ENCODE results near the gene PRPF39. TPM values are rescaled to one million over a fixed set of nuclear protein-coding genes. Genes with fewer than 3 reads are reported as not detected.
A peak's percentile ranks its signal among the peaks of the same experiment; 100 is the strongest.
"Not testable (repeated sequence)": the region's sequence is repeated elsewhere in the genome, so short reads cannot be mapped to it uniquely, and the experiment has no call there.

PRPF39 gene
- polyA plus RNA-seq, 12 donors, result 38.6 to 167 (median 68.8) TPM

DNA sequence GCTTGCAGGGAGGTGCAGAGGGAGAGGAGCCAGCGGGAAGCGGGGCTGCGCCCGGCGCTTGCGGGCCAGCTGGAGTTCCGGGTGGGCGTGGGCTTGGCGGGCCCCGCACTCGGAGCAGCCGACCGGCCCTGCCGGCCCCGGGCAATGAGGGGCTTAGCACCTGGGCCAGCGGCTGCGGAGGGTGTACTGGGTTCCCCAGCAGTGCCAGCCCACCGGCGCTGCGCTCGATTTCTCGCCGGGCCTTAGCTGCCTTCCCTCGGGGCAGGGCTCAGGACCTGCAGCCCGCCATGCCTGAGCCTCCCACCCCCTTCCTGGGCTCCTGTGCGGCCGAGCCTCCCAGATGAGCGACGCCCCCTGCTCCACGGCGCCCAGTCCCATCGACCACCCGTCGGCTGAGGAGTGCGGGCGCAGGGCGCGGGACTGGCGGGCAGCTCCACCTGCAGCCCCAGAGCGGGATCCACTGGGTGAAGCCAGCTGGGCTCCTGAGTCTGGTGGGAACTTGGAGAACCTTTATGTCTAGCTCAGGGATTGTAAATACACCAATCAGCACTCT lies 3.4 kb upstream of the PRPF39 start:
- not testable (repeated sequence) for DNase-seq

DNA sequence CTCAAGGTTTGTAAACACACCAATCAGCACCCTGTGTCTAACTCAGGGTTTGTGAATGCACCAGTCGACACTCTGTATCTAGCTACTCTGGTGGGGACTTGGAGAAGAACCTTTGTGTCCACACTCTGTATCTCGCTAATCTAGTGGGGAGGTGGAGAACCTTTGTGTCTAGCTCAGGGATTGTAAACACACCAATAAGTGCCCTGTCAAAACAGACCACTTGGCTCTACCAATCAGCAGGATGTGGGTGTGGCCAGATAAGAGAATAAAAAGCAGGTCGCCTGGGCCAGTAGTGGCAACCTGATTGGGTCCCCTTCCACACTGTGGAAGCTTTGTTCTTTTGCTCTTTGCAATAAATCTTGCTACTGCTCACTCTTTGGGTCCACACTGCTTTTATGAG lies 2.8 kb upstream of the PRPF39 start:
- DNase-seq, result not testable (repeated sequence)

DNA sequence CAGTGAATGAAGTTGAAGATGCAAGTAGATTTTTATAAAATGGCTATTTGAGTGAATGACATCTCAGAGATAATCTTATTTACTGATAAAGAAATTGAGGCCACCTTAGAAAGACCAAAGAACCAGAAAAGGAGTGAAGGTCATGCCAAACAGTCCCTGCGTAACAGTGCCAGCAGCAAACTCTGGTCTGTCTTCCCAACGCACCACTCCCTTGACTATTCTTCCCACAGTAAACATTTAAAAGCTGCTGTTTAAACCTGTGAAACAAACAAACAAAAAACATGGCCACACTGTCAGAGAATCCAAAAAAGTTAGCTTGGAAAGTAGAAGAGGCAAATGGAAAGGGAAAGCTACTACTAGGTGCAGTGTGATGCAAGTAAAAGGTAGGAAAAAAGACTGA lies 1.5 kb upstream of the PRPF39 start:
- no peak for DNase-seq

DNA sequence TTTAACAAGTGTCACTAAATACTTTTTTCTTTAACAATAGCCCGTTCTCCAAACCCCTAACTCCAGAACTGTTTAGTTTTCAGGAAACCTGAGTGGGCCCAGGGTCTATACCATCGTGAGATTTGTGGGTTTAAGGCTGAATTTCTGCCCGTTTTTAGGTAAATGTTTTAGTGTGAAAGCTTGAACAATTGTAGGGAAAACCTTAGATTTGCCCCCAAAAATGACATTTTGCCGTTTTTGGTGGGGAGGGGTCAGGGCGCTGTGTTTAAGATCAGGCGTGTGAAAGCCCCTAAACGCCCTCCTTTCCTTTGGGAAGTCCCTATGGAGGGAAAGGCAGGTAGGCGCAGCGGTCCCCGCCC lies 320 bp upstream of the PRPF39 start:
- DNase-seq, result no peak

DNA sequence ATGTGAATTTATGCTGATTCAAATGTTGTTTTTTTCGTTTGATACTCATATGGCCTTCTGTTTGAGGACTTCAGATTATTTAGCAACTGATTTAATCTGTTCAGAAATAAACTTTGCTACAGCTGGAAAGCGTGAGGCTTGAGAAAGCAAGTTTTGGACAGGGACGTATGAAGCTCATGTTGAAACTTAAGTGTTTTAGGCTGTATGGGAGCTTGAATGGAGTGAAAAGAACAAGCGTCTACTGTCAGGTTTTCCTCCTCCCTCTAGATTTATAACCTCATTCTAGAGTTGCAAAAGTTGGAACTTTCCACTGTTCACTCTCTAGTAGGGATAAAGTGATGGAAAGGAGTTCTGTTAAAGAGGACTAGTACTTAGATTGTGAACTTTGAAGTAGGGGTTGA lies 1.0 kb downstream of the PRPF39 start:
- peak; percentile 4 for DNase-seq

DNA sequence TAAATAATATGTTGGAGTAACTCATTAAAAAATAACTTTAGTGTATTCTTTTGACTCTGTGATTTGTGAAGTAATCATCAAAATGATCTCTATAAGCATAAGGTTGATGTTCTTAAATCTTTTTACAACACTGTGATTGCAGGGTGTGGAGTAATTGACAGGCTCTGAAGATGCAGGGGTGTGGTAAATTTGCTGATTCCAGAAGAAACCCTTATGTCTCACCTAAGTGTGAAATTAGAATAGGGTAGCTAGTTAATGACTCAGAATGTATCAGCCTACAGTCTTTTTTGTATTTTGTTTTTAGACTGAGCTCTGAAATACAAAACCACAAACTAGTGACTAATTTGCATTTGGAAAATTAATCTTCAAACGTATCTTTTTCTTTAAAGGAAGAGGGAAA lies 5.9 kb downstream of the PRPF39 start:
- DNase-seq, result no peak

DNA sequence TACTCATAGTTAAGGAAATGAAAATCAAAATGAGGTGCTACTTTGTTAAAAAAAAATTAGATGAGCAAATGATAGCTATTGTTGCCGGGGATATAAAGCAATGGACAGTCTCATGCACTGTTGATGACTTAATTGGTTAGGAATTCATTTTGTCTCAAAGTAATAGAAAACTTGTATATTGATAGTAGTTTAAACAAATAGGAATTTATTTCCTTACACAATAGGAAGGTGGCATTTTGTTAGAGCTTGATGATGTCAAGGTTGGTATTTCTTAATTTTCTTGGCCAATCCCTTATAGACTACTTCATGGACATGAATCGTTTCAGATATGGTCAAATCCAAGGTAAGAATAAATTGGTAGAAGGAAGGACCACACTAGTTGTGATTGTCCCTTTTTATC lies 7.8 kb downstream of the PRPF39 start:
- no peak for DNase-seq

DNA sequence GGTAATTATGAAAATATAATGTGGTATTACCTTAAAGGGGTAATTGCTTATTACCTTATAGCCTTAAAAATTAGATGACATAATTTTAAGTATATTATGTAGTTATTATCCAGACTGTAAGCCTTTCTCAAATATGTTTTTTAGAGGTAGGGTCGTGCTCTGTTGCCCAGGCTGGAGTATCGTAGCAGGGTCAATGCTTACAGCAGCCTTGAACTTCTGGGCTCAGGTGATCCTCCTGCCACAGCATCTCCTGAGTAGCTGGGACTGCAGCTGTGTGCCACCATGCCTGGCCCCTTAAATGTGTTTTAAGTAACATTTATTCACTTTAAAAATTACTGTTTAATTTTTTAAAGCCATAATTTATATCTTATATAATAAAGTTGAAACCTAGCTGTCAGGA lies 10.4 kb downstream of the PRPF39 start:
- no peak for DNase-seq

DNA sequence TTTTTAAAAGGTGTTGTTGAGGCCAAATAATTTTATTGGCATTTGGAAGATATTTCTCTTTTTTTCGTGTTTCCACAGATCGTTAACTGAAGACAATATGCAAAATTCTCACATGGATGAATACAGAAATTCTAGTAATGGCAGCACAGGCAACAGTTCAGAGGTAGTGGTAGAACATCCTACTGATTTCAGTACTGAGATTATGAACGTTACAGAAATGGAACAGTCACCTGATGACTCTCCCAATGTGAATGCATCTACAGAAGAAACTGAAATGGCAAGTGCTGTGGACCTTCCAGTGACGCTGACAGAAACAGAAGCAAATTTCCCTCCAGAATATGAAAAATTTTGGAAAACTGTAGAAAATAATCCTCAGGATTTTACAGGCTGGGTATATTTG lies 11.2 kb downstream of the PRPF39 start:
- no peak for DNase-seq

DNA sequence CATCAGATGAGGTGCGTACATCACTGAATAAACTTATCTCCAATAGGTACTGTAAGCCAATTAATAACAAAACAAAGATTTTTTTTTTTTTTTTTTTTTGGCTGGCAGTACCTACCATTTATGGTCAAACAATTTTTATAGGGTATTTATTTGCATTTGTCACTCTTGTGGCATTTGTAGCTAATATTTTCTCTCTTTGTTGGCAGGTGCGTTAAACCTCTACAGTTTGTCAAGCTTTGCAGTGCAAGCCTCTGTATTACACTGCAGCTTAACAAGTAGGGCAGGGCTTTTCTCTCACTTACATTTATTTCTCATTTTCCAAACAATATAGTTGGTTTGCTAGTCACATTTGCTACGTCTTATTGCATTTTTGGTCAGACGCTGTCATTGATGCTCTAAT lies 12.3 kb downstream of the PRPF39 start:
- no peak for DNase-seq

DNA sequence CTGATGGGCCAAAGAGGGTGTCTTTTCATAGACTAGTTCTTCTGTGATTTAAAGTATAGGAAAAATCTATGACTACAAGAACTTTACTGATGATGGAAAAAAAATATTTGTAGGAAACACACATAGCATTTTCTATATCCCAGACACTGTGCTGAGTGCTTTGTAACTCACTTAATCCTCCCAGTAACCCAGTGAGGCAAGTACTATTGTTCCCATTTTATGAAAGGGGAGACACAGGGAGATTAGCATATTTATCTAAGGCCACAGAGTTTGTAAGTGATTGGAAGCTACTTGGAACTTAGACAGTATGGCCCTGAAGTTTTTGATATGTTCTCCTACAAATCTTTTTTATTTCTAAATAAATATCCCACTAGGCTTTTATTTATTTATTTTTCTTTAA lies 19.9 kb downstream of the PRPF39 start:
- DNase-seq, result no peak

DNA sequence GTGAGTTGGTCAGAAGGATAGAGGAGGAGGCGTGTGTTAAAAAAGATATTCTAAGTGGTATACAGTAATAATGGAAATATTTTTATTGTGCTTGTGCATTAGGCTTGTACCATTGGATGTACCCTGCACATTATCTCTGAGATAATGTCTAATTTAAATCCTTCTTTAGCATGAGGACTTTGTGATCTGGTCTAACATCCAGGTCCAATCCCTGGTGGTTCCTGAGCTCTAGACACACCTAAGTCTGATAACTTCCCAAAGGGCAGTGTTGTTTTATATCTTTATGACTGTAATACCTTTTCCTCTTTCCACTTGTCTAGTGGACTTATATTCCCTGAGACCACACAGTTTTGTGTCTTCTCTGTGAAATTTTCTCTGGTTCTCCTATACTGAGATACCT lies 20.6 kb downstream of the PRPF39 start:
- DNase-seq, result no peak

DNA sequence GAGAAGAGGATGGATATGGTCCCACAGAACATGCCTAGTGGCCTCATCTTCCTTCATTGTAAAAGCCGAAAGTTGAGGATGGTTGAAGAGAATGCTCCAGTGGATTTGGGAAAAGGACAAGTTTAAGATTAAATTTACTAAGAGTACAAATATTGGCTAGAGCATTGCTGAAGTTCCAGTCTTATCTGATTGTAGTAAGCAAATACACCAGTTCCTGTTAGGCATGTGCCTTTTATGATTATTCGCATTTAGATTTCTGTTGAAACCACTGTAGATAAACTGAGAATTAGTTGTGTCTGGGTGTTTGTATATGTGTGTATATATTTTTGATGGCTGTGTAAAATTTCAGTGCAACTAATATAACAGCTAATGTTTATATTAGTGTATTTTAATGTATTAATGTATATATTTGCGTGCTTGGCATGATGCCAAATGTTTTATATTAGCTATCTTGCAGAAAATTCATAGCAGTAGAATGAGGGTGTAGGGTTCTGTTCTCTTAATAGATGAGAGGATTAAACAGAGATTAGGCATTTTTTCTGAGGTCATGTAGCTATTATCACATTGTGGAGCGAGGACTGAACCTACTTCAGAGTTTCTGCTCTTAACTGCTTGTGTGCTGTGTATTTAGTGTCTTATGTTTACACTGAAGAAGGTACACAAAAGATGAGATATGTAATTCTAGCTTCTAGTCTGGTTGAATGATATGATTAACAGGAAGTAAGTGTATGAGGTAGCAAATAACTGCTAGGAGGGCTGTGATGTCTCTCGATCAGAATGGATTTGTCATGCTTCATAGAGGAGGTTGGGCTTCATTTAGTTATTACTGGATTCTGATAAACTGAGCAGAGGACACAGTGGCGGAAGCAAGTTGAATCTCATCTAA lies 29.2 kb downstream of the PRPF39 start:
- DNase-seq, result no peak

DNA sequence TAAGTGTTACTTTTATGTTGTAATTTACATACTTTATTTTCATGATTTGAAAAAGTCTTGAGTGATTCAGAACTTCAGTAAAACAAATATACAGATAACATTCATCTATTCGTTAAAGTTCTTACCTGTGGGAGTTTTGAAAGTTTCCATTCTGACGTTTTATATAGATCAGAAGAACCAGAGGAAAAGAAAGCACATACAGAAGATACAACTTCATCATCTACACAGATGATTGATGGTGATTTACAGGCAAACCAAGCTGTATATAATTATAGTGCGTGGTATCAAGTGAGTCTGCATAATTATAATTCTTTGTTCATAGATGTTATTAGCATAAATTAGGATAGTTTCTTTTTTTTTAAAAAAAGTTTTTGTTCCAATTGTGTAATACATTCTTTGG lies 30.4 kb downstream of the PRPF39 start:
- DNase-seq, result no peak

DNA sequence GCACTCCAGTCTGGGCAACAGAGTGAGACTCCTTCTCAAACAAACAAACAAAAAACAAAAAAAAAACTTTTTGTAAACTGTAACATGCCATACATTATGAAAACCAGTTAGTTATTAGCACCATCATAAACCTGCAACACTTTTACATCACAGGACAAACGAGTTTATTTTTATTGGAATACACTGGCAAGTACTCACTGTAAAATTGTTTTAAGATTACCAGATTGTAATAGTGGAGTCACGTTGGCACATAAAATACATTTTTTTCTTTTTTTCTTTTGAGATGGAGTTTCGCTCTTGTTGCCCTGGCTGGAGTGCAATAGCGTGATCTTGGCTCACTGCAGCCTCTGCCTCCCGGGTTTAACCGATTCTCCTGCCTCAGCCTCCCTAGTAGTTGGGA lies 34.7 kb downstream of the PRPF39 start:
- no peak for DNase-seq

DNA sequence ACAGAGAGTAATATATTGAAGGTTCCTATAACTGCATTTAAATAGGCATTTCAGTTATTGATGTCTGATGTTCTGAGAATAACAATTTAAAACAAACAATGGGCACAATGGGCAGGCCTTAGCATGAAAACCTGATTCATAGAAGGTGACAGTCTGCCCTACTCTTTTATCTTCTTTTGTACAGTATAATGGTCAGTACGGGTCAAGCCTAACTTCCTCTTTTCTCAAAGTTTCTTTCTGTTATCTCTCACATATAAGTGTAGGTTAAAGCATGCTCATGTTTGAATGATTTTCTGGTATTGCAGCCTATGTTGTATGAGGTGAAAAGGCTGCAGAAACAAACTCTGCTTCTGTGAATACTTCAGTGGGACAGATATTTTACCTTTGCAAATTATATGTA lies 36.2 kb downstream of the PRPF39 start:
- no peak for DNase-seq

DNA sequence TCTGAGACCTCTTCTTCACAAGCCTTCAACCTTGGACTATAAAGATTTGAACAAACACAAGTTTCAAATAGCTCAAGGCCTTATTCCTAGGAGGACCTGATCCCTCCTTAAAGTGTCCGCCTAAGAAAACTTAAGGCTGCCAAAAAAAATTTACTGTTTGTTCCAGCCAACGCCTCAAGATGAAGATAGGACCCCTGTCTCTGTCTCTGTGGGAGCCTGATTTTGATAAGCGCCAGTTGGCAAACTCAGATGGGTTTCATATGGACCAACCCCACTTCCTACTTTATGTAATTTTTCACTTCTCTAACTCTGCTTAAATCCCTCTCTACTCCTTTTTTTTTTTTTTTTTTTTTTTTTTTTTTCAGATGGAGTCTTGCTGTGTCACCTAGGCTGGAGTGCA lies 39.4 kb downstream of the PRPF39 start:
- DNase-seq, result no peak

DNA sequence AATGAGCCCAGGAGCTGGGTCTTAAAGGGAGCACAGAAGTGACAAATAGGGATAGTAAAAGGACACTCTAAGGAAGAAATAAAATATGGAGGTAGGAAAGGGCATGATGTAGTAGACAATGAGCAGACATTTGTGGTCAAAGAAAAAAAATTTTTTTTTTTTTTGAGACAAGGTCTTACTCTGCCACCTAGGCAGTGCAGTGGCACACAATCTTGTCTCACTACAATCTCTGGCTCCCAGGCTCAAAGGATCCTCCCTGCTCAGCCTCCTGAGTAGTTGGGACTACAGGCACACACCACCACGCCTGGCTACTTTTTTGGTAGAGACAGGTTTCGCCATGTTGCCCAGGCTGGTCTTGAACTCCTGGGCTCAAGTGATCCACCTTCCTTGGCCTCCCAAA lies 41.8 kb downstream of the PRPF39 start:
- DNase-seq, result no peak

DNA sequence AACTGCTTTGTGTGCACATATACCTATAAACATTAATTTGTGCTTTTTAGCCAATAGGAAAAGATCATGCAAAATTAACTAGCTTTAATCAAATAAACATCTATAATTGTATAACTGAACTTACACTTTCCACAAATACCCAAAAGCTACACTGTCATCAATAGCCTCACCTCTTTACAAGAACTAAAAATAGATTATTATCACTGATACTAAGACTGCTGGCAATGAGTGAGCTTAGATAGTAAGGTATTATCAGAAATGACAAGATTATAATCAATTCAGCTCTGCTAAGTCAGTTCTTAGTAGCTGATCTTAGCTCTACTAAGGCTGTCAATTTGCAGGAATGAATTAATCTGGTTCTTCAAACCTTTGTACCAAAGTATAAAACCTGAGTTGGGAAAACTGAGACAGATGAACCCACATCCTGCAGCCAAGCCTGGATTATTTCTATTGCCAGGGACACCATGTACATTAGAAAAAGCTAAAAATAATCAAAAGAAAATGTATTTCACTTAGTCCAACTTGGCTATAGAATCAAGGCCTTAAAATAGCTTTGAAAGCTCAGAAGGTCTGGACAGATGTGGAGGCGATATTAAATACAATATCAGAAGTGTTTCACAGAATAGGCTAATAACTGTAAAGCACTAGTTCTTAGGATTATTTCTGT lies 45.2 kb downstream of the PRPF39 start:
- DNase-seq, result no peak

DNA sequence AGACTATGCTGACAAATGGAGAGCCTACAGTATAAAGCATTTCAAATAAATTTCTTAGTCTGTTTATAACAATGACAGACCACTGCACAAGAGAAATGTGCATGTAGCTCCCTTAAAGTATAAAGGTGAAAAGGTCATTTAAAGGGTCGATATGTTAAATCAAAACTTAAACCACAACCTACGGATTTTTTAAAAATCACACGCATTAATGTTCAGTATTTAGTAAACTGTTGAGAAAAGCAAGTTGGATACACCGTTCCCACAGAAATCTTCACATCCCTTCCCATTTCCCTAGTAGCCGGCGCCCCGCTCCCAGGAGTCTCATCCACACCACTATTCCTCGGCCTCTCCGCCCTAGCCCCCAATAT lies 49.8 kb downstream of the PRPF39 start:
- DNase-seq, result no peak

DNA sequence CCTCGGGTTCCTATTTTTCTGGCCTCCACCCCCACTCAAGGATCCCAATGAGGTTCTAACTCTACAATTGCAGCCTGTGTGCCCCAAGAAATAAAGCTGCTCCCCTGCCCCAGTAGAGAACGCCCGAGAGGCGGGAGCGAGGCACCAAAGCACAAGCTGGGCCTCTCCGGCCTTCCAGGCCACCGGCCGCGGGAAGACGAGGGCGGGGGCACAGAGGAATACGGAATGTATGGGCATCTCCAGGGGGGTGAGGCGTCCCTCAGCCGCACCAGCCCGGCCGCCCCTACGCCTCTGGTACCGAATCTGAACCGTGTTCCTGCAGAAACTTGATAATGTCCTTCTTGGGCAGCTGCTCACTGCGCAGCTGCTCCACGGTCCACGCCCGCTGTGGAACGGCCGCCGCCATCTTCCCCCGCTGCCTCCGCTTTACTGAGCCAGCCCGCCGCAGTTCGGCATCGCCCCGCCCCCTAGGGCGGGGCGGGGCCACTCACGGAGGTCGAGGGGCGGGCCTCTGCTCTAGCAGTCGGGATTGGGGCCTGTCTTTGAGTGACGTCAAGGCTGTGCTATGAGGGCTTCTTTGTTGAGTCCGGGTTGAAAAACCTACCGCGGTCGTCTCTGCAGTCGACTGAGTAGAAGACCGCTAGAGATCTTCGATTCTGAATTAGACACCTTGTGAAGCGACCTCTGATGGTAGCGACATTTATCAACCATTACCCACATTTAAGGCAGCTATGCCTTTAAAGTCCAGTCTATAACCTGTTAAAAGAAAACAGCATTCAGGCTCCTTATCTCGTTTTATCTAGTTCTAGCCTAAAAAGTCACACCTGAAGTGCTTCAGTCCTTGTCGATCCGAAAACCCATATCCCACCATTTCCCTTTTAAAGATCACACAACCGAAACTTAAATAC lies 50.4 kb downstream of the PRPF39 start, which contains the start of gene FKBP3:
TSS of gene FKBP3 (minus strand) at position 431 of the 908 bp plus-strand sequence. CDS start at position 406, 25 bp downstream.
- peak; percentile 98 for DNase-seq

DNA sequence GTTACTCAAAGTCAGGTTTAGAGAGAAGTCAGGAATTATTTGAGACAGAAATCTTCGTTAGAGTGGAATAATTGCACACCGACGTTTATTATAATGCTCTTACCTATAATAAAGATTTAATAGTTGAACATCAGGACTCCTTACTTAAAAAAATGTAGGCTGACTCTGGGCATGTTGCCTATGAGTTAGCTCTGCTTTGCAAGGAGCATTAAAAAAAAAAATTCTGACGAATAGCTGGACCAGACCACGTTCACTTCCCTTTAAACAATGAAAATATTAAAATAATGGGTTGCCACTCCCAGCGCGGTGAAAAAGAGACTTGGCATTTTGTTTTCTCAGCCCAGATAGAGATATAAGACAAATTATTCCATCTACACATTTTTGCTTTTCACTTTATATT lies 51.2 kb downstream of the PRPF39 start:
- DNase-seq, result peak; percentile 59

All from muscle of arm (tissue), 12 donors.